Neural progenitor cell (in vitro differentiated cells): ENCODE data around the gene AMN.

ENCODE experiments used
- CTCF ChIP-seq: fragments of 200-600 bp; sonication (generic); IDR thresholded peaks from 2 replicates; pipeline ENCODE4 v1.5.1; 2017; ENCODE audit warnings: antibody characterized with exemption, mild to moderate bottlenecking
- EZH2 ChIP-seq: fragments of 200-600 bp; sonication (generic); IDR thresholded peaks from 2 replicates; pipeline ENCODE4 v1.6.1; 2017; ENCODE audit warnings: antibody characterized with exemption, mild to moderate bottlenecking, moderate library complexity

GRCh38 chr14:102883089-102883541 is 39.3 kb upstream of the AMN start:
- TF ChIP-seq CTCF (no peak), EZH2 (no peak)
